Renal cortex interstitium (tissue), 11 donors: ENCODE measurements around the gene HOXA10. TPM values are rescaled to one million over a fixed set of nuclear protein-coding genes. Genes with fewer than 3 reads are reported as not detected.

ENCODE experiments used
- DNase-seq, 11 donors: peaks; one replicate each; pipeline ENCODE4 v3.0.0-alpha.2; 2013; ENCODE audit warnings: low read depth in 9 of 11, low spot score in 4 of 11; ENCODE audit errors: extremely low read depth in 1 of 11
- polyA plus RNA-seq, 3 donors: library from polyadenylated mRNA; unstranded; fragments of 120-200 nt; gene quantifications; one replicate each; pipeline ENCODE4 v1.2.1, GENCODE V29; 2013; ENCODE audit not compliant: insufficient read length in 3 of 3

HOXA10 gene
- polyA plus RNA-seq, 3 donors: 140 to 148 (median 145) TPM

DNA sequence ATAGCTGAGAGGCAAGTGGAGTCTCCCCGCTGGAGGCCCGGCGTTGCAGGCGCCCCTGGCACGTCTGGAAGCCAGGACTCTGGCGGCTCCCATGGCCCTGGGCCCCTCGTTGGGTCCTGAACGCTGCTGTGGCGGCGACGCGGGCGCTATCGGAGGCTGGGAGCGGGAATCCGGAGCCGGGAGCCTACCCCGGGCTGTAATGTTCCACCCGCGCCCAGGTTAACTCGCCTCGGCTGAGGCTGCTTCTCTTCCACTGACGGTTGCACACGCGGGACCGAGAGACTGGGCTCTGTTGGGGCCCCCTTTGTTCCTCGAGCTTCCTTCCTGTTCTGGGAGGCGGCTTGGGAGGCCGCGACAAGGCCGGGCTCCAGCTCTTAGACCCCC, 29.3 kb downstream of the HOXA10 start:
- no peak for DNase-seq

DNA sequence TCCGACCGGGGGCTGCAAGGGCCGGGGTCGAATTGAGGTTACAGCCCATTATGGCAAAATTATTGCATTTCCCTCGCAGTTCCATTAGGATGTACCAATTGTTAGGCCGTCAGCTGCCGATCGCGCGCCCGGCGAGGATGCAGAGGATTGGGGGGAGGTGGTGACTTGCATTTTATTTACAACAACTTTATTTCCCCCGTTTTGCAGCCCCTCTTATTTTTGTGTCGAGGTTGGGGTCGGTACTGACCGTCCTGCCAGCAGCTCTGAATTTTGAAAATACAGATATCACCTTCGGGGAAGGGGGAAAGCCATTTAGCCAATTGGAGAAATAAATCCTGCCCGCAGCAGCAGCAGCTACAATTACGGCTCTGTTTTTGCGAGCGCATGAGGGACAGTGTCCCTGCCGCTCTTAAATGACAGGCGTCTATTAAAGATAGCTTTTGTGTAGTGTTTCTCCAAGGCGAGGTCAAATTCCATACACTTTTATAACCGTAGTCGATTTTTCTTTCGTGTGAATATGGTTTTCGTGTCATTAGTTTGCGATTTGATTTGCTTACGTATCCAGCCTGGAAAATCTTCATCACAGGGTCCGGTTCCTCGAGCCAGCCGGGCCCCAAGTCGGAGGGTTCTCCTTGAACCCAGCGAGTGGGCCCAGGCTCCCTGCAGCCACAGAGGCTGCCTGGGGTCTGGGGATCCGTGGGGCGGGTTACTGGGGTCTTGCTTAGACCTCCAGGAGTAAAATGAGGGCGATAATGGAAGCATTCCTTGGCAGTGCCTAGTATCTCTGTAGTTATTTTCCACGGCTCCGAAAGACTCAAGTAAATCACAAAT, 30.0 kb downstream of the HOXA10 start:
- no peak for DNase-seq

DNA sequence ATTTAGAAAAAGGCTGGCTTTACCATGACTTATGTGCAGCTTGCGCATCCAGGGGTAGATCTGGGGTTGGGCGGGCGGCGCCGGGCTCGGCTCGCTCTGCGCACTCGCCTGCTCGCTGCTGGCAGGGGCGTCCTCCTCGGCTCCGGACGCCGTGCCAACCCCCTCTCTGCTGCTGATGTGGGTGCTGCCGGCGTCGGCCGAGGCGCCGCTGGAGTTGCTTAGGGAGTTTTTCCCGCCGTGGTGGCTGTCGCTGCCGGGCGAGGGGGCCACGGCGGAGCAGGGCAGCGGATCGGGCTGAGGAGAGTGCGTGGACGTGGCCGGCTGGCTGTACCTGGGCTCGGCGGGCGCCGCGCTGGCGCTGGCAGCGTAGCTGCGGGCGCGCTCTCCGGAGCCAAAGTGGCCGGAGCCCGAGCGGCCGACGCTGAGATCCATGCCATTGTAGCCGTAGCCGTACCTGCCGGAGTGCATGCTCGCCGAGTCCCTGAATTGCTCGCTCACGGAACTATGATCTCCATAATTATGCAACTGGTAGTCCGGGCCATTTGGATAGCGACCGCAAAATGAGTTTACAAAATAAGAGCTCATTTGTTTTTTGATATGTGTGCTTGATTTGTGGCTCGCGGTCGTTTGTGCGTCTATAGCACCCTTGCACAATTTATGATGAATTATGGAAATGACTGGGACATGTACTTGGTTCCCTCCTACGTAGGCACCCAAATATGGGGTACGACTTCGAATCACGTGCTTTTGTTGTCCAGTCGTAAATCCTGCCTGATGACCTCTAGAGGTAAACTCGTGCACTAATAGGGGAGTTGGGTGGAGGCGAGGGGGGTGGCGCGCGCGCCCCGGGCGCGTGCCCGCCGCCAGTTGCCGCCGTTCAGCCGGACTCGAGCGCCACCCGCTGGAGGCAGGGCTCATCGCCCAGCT, 30.8 kb downstream of the HOXA10 start, which contains the start of gene HOXA5:
Gene HOXA5 (minus strand): TSS at position 659 of the 927 bp plus-strand sequence. CDS start 74 bp downstream, at position 585.
- DNase-seq: peak in 8 of 11 donors; percentile 85 to 92 (median 88)

DNA sequence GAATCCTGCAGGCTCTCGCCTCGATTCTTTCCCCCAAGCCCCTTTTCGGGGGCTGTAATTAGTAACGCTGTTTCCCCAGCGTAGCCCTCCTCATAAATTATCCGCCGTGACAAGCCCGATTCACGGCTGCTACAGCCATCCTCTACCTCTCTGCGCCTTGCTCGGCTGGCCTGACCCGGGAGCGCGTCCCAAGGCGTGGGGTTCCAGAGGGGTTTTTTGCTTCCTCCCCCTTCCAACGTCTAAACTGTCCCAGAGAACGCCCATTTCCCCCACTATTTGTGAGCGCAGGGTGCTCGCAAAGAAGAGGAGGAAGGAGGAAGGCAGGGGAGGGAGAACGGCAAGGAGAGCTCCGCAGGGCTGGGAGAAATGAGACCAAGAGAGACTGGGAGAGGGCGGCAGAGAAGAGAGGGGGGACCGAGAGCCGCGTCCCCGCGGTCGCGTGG, 31.5 kb downstream of the HOXA10 start:
- no peak for DNase-seq

DNA sequence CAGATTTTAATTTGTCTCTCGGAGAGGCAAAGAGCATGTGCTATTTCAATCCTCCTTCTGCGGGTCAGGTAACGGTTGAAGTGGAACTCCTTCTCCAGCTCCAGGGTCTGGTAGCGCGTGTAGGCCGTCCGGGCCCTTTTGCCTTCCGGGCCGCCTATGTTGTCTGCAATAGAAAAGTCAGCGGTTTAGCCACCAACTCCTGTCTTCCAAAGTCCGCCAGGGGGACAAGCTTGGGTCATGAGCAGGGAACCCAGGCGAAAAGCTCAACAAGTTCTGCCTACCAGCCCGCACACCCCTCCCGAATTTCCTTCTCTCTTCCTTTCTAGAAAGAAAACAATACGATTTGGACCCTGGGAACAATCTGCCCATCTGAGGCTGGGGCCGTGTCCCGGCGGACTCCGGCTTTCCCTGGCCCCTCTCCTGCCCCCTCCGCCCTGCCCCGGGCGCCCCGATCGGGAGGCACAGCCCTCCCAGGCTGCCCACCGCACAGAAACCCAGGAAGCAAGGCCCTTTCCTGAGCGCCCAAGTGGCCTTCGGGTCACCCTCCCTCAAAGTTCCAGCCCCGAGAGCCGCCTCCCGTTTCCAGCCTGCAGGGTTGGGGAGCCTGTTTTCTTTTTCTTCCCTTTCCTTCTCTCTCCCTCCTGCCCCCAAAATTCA, 32.1 kb downstream of the HOXA10 start:
- no peak for DNase-seq

DNA sequence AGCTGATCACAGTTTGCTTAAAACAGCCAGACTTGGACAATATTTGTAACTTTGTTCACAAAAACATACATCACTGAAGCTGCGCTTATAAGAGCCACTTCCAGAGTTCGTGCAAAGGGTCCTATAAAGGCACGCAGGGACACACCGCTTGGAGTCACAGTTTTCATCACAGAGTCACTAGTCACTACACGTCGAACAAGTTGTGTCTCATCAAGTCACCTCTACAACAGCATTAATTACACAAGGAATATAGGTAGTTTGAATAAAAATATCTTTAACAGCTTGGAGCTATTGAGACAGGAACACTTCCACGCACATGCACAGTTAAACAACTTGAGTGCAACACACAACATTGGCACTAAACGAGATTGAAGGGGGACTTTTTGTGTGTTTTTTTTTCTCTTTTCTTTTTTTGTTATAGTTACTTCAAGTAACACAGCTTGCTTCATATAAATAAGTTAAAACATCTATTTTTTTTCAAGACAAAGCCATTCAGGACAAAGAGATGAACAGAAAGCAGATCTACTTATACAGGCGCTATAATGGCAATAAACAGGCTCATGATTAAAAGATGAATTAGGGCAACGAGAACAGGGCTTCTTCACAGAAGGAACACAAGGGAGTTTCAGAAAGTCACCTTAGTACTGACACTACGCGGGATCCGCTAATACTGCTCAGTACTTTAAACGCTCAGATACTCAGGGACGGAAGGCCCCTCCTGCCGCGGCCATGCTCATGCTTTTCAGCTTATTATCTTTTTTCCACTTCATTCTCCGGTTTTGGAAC, 32.8 kb downstream of the HOXA10 start:
- DNase-seq: no peak

DNA sequence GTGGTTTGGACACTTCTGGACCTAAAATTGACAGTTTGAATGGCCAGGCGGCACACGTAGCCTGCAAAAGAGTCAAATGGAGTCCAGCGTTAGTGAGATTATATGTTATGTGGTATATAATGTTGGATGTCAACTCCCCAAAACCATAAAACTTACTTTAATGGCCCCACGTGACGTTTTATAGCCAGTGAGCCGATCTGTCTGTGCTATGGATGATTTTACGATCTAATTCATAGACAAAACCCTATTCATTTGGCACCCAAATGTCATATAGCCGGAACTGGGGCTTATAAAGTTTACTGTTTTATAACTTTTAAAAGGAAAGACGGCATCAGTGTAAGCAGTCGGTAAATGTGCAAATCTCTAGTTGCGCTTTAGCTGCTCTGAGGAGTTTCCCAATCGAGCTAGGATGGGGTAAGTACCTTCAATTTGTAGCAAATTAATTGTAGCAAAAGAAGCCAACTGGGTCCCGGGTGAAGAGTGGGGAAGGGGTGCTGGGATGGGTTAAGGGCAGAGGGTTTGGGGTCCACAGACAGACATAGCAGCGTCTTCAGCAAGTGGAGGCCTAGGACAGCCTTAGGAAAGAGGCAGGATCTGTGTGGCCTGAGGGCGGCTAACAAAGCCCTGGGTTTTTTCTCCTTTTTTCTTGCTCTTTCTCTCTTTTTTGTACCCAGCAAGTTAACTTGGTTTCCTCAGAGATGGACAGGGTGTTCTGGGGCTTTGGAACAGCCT, 33.8 kb downstream of the HOXA10 start:
- DNase-seq: no peak

DNA sequence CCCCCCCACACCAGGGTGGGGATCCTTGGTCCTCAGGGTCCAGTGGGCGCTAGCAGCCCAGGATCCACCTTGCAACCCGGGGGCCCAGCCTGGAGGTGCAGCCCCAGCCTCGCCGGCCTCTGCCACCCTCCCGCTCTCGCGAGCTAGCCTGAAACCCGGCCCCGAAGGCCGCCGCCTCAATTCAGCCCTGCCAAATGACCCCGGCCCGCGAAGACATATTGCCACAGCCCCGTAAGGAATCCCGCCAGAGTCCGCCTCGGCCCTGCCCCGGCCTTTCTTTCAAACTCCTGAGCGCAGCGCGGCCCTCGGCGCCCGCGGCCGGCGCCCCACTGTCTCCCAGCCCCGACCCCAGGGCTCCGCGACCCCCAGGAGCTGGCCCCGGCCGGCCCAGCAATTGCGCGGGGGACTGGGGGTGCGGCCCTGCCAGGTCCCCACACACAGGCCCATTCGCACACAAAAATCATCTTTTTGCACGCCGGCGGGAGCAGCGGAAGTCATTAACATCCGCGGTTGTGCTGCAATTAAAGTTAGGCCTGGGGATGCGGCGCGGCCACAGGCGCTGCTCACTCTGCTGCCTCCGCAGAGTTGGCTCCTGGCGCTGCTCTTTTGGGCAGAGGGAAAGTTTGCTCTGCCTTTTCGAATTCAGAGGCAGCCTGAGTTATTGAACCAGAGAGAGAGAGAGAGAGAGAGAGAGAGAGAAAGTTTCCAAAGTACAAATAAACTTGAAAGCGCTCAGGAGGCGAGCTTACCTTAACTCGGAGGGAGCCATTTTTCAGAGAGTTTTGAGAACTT, 34.6 kb downstream of the HOXA10 start:
- DNase-seq: no peak

DNA sequence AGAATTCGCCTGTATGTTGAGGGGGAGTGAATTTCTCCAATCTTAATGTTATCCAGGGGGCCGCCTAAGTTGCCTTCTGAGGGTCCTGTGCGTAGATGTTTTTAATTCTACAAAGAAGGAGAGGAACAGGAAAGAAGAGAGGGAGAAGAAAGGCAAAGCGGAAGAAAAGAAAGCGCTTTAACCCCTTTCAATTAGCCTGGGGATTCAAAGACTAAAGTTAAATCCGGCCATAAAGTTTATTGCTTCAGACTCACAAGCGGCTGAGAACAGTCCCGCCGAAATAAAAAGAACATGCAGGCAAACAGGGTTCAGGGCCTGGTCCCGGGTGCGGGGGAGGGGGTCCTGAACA, 35.2 kb downstream of the HOXA10 start:
- DNase-seq: no peak

DNA sequence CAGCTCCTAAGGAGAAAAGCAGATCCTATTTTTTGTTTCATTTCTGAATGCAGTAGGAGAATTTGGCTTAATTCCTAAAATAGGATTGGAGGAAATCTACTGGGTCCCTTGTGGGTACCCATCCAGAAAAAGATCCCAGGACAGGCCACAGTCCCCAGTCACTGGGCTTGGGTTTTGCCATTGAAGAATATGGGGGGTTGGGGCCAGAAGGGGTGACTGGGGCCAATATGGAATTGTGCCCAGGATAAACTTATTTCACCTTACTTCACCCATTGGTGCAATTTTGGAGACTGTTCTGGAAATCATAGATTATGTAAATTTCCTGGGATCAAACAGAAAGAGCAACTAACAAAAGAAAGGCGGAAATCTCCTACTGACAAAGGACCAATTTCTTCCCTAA, 35.6 kb downstream of the HOXA10 start:
- no peak for DNase-seq

DNA sequence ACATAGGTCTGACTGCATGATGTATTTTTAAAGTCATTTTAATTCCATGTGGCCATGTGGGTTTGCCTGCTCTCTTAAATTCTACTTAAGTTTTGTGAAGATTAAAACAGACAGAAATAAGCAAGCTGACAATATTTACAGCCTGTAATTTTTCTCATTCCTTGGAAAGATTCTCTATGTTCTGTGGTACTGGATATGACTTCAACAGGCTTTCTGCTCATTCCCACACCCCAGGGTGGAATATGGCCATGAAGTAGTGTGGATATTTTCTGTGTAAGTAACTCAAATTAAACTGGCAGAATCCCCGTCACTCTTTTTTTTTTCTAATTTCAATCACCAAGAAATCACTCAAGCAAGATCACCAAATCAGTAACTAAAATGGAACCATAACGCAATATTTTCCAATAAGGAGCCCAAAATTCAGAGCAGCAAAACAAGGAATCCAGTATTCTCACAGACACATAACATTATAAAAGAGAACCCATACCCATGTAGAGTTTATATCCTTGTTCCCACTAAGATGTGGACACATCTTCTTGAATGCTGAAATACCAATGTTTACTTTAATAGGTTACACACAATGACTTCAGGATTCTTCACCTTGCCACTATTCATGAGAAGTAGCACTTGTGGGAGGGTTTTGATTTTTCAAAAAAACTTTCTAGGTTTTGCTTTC, 36.3 kb downstream of the HOXA10 start:
- DNase-seq: no peak

DNA sequence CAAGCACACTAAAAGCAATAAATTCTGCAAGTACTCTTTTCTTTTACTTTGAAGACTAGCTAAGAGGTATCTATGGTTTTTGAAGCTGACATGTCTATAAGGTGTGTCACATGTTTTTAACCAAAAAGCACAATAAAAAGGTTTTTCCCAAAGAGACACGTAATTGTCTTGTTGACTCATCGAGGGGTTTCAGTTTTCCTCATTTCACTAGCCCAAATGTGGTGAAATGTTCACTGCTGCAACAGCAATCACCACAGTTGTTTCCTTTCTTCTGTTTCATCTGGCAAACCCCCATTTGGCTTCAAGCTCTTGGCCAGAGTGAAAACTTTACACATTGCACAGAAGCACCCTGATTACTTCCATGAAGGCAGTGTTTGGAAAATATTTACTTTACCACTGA, 39.7 kb downstream of the HOXA10 start:
- DNase-seq: no peak

DNA sequence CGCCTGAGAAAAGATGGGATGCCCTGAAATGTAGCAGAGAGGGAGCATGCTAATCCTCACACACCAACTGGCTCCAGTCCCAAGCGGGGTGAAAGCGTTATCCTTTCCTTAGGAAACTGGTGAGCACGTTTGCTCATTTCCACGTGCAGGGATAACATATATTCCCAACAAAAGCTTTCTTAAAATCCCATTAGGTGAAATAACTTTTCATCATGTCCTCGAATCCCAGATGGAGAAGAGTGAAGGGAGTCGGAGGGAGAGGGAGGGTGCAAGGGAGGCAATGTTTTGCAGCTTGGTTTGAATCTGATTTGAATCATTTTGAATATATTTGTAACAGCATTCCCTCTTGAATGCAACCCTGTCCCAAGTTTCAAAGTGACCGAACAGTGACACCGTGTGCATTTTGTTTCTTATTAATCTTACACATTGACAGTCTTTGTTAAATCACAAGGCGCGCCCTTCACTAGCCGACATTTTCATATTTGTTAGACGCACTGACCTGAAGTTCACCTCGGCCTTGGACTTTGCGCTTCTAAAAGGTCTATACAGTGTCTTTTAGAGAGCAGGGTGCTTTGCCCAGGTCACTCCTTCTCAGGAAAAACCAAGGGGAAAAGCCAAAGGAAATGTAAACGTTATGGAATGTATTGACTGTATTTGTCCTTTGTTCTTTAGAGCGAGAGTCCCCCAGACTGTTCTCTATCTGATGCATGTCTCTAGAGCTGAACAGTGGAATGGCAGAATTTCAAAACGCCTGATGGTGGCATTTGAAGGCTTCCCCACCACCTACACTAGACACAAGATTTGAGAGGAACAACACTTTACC, 40.5 kb downstream of the HOXA10 start:
- no peak for DNase-seq

DNA sequence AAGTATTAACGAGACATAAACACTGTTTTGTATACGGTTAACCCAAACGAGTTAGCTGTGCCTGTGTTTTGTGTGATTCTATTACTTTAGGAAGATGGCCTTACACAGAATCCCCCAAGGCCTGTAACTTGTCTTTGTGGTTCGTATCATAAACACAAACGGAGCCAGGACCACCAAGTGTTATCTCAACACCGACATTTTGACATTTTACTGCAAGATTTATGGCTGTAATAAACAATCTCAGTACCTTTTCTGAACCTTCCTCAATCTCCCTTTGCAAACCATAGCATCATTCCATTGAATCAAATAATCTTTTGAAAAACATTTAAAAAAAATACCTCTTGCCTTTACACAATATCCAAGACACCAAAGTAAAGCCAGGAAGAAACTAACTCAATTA, 41.1 kb downstream of the HOXA10 start:
- DNase-seq: no peak

DNA sequence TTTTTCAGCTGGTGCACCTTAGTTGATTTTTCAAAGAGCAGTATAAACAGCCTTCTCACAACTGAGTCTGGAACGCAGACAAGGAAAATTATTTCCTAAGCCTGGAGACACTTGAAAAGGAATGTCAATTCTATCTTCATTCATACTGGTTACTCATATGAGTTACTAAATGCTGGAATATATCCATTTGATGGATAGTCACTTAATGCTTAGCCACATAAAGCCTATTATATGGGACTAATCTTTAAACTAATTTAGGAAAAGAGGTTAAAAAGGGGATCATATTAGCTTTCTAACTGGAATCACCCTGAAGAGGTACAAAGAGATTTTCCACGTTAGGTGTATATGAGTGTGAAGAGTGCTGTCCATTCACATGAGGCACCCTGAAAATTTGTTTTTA, 41.9 kb downstream of the HOXA10 start:
- no peak for DNase-seq

DNA sequence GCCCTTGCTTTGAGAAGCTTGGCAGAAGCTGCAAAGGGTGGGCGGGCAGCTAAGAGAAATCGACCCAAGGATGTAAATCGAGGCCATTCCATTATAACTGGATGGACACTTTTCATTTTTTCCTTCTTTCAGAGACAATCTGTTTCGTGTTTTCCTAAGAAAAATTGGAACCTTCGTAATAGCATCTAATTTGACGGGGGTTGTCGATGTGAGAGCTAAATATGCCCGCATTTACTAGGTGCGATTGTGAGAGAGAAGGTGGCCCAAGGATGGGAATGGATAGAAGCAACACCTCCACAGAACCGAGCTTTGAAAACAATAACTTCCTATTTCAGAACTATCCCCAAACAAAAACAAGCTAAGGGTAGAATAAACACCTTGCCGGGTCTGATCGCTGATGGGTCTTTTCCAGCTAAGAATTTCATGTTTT, 42.7 kb downstream of the HOXA10 start:
- no peak for DNase-seq
